ENCODE results near the gene LIFR. TPM values are rescaled to one million over a fixed set of nuclear protein-coding genes. Genes with fewer than 3 reads are reported as not detected.

LIFR gene
- total RNA-seq, 2 donors from 2014 or later = 45.4 to 80.1 TPM

GRCh38 chr5:38443390-38443789 lies 113.1 kb downstream of the LIFR start:
- DNase-seq = no peak
- no peak overlapping the region for H3K4me3 ChIP-seq
- H3K9me3 ChIP-seq = no peaks in the 10 kb centered on the region
- 81 to 82% methylated on average over 7 of the region's 7 CpGs for WGBS, 2 donors
- ATAC-seq = no peak
- no peaks in the 10 kb centered on the region for H3K36me3 ChIP-seq (replicated peaks in 1 of 2; ENCODE audit: insufficient read depth in 1 of 2, low read depth in 2 of 2)
- intact Hi-C loops (cut with DNase I) = loop anchor here (10.0 kb wide), 1 partner anchor 361 kb away; no protein-coding TSS in a partner anchor
- H3K27me3 ChIP-seq = no peaks in the 10 kb centered on the region
- peaks cover 14% of the 10 kb centered on the region for H3K4me1 ChIP-seq
- H3K27ac ChIP-seq = no peak overlapping the region
- TF ChIP-seq POLR2A (IDR thresholded peaks at IDR 0.05) (no peak), CTCF (IDR thresholded peaks at IDR 0.05) (no peak)

- Histone ChIP-seq H3K36me3 (replicated peaks in 1 of 2; ENCODE audit: insufficient read depth in 1 of 2, low read depth in 2 of 2) (no peaks in the 10 kb centered on the region), H3K4me3 (no peak overlapping the region), H3K9me3 (no peaks in the 10 kb centered on the region), H3K27me3 (no peaks in the 10 kb centered on the region), H3K4me1 (peaks cover 14% of the 10 kb centered on the region), H3K27ac (no peak overlapping the region)
- no peak for DNase-seq
- intact Hi-C loops (cut with DNase I) = loop anchor here (10.0 kb wide), 1 partner anchor 363 kb away; no protein-coding TSS in a partner anchor
- TF ChIP-seq POLR2A (IDR thresholded peaks at IDR 0.05) (no peak), CTCF (IDR thresholded peaks at IDR 0.05) (no peak)
- 46 to 57% methylated on average over 2 of the region's 2 CpGs for WGBS, 2 donors
- no peak for ATAC-seq
These were observed 114.2 kb downstream of the LIFR start for GRCh38 chr5:38442247-38442573.

GRCh38 chr5:38441453-38442246 lies 114.8 kb downstream of the LIFR start:
- TF ChIP-seq CTCF (IDR thresholded peaks at IDR 0.05) (peak; percentile 93 to 97 (median 97)), POLR2A (IDR thresholded peaks at IDR 0.05) (no peak)
- 21 to 25% methylated on average over 9 of the region's 9 CpGs for WGBS, 2 donors
- H3K27ac ChIP-seq = no peak overlapping the region
- H3K36me3 ChIP-seq (replicated peaks in 1 of 2; ENCODE audit: insufficient read depth in 1 of 2, low read depth in 2 of 2) = no peaks in the 10 kb centered on the region
- intact Hi-C loops (cut with DNase I) = loop anchor here (10.0 kb wide), 1 partner anchor 363 kb away; no protein-coding TSS in a partner anchor
- H3K9me3 ChIP-seq = no peaks in the 10 kb centered on the region
- no peaks in the 10 kb centered on the region for H3K27me3 ChIP-seq
- peaks cover 14% of the 10 kb centered on the region for H3K4me1 ChIP-seq
- H3K4me3 ChIP-seq = no peak overlapping the region
- ATAC-seq (peak; percentile 97), DNase-seq (peak; percentile 92 to 95 (median 92))

- DNase-seq (no peak), ATAC-seq (no peak)
- no peak overlapping the region for H3K4me3 ChIP-seq
- H3K36me3 ChIP-seq (replicated peaks in 1 of 2; ENCODE audit: insufficient read depth in 1 of 2, low read depth in 2 of 2) = no peaks in the 10 kb centered on the region
- H3K9me3 ChIP-seq = no peaks in the 10 kb centered on the region
- no peaks in the 10 kb centered on the region for H3K27me3 ChIP-seq
- no peak for TF ChIP-seq POLR2A (IDR thresholded peaks at IDR 0.05)
- TF ChIP-seq CTCF (IDR thresholded peaks at IDR 0.05) = no peak
- H3K4me1 ChIP-seq = peaks cover 7% of the 10 kb centered on the region
- WGBS, 2 donors = 60 to 87% methylated on average over 1 of the region's 1 CpG
- H3K27ac ChIP-seq = no peak overlapping the region
- intact Hi-C loops (cut with DNase I) = no loop called here
These were observed 117.7 kb downstream of the LIFR start for GRCh38 chr5:38438757-38439156.

Measured in body of pancreas (tissue), 4 donors.